Panc1 (cell line): Measurements from ENCODE around the gene SLC25A42.

ENCODE experiments used
- CTCF ChIP-seq: fragments of 450-650 bp; IDR thresholded peaks from 2 replicates; pipeline ENCODE4 v1.5.1; 2017; ENCODE audit warnings: mild to moderate bottlenecking
- POLR2AphosphoS5 ChIP-seq: IDR thresholded peaks from 2 replicates; pipeline ENCODE4 v1.6.1; 2012; ENCODE audit warnings: mild to moderate bottlenecking, low read depth, low read length, moderate library complexity
- REST ChIP-seq, 2 experiments: IDR thresholded peaks; 2 replicates each; pipeline ENCODE4 v1.6.1; 2011 to 2012; ENCODE audit warnings: low read depth in 2 of 2, control low read depth in 1 of 2, low read length in 1 of 2, mild to moderate bottlenecking in 1 of 2, moderate library complexity in 1 of 2; ENCODE audit not compliant: insufficient read depth in 1 of 2
- SIN3A ChIP-seq: IDR thresholded peaks from 2 replicates; pipeline ENCODE4 v1.6.1; 2012; ENCODE audit warnings: low read depth, mild to moderate bottlenecking, low read length, moderate library complexity, borderline replicate concordance; ENCODE audit not compliant: insufficient read depth

GRCh38 chr19:19098703-19099632 is 35.2 kb downstream of the SLC25A42 start:
- TF ChIP-seq CTCF (no peak), POLR2AphosphoS5 (no peak), REST (IDR thresholded peaks at IDR 0.05; ENCODE audit: insufficient read depth in 1 of 2, low read depth in 2 of 2, low read length in 1 of 2) (no peak), SIN3A (no peak)
